GM20000 (cell line): ENCODE measurements around the gene ACLY.

Source experiments
- DNase-seq: peaks from one replicate; pipeline ENCODE4 v3.0.0; 2012; ENCODE audit warnings: low spot score
- TF ChIP-seq, protein P1 (sequence below): IDR thresholded peaks from 2 replicates; pipeline ENCODE4 v1.5.1; 2012; ENCODE audit warnings: mild to moderate bottlenecking, control low read depth; ENCODE audit errors: extremely low read depth, missing control alignments

The ACLY gene

DNA sequence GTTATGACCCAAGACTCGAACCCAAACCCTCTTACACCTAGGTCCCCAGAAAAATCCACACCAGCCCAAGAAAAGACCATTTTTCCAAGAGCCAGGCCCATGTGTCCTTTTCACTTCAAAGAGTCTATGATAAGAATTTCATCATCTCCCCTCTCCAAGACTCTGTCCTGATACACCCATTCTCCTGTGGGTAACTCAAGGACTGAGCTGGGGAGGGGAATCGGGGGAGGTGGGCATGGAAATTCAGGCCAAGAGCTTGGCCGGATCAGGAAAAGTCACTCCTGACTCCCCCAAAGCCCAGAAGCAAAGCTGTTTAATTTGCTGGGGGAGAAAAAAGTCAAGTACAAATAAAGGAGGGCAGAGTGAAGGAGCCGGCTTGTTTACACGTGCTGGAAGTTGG is 3.7 kb downstream of the ACLY start:
- TF ChIP-seq, protein P1, sequence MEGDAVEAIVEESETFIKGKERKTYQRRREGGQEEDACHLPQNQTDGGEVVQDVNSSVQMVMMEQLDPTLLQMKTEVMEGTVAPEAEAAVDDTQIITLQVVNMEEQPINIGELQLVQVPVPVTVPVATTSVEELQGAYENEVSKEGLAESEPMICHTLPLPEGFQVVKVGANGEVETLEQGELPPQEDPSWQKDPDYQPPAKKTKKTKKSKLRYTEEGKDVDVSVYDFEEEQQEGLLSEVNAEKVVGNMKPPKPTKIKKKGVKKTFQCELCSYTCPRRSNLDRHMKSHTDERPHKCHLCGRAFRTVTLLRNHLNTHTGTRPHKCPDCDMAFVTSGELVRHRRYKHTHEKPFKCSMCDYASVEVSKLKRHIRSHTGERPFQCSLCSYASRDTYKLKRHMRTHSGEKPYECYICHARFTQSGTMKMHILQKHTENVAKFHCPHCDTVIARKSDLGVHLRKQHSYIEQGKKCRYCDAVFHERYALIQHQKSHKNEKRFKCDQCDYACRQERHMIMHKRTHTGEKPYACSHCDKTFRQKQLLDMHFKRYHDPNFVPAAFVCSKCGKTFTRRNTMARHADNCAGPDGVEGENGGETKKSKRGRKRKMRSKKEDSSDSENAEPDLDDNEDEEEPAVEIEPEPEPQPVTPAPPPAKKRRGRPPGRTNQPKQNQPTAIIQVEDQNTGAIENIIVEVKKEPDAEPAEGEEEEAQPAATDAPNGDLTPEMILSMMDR, result no peak

DNA sequence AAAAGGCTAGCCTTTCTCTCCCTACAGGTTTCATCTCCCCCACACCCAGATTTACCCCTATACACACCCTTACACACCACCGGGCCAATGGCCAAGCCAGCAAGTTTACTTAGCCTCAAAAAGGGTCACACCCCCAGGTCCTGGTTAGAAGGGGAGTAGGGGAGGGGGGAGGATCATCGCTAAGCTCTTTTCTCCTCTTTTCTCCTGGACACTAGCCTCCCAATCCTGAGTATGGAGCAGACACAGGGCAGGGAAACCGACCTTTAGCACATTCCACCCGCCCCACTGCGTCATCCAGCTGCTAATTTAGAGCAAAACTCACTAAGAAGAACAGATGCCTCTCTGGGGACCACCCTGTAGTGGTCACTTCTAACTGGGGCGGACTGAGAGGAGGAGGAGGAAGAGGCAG is 4.4 kb downstream of the ACLY start:
- TF ChIP-seq, protein P1, result no peak
- DNase-seq, result no peak

More for the DNA sequence above, 3.7 kb downstream of the ACLY start:
- DNase-seq, result no peak

DNA sequence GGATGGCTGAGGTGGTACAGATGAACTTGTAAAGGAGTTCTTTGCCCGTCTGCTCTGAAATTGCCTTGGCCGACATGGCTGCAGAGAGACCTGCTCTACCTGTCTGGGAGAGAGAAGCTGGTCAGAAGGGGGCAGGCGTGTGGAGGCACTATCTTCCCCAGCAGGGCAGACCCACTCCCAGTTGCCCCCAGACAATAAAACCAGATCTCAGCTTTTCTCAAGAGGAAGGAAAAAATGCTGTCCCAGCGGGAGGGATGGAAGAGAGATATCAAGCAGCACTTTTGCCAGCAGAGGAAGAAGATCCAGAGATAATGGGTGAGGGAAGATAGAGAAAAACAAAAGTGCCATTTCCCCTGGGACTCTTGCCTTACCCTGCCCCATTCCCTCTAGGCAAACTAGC is 5.0 kb downstream of the ACLY start:
- TF ChIP-seq, protein P1, result no peak
- DNase-seq, result no peak

DNA sequence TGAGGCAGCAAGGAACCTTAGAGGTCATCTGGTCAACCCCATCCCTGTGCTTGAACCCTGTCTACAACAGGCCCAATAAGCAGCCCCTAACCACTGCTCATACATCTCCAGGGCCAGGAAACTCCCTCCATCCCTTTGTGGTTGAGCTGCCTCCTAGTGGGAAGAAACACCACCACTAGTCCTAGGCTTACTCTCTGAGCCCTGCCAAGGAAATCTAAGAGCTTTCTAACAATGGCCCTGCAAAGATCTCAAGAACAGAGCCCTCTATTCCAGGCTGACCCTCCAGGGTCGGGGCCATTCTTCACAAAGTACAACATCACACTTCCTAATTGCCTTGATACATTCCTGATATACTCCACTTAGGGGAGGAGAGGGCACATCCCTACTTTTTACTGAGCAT is 5.8 kb downstream of the ACLY start:
- DNase-seq, result no peak
- TF ChIP-seq, protein P1, result no peak

DNA sequence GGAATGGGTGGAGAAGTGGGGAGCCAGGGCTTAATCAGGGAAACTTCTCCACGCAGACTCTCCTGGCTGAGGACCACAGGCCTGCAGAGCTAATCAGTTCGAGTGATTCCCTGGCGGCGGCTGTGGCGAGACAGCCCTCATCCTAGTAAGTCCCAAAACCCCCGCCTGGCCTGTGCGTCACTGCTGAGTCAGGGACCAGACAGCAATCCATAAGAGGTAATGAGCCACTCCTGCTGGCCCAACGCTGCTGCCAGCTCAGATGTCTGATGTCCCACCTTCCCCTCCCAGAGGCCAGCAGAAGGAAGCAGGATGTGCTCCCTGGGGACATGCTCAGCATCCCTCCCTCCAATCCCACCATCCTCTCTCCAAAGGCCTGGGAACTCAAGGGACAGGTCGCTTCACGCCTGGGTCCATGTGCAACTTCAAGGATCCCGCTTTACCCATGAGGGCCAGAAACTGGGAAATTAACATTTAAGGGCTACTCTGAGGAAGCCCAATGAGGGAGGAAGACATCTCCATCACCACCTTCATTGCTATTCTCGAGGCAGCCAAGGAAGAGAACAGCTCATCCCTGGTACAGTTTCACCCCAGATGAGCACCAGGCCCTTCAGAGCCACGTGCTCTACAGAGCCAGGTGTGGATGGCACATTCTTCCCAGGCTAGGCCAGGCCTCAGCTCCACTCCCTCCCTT is 7.9 kb downstream of the ACLY start:
- DNase-seq, result no peak
- TF ChIP-seq, protein P1, result no peak

DNA sequence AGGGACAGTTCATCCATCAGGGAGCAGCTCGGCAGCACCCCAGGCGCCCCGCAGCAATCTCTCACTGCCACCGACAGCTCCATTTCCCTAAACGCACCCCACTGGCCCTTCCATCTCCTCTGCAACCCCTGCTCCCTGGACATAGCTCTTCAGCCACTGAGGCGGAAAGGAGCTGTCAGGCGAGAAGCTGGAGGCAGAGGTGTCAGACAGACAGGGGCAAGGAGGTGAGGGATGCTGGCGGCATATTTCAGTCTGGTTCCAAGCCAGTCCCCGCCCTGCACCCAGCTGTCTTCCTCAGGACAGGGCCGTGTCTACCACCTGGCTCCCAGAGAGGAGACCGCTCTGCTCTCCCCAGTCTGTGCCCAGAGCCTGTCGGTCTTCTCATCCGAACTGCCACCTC is 9.7 kb downstream of the ACLY start:
- DNase-seq, result no peak
- TF ChIP-seq, protein P1, result no peak

DNA sequence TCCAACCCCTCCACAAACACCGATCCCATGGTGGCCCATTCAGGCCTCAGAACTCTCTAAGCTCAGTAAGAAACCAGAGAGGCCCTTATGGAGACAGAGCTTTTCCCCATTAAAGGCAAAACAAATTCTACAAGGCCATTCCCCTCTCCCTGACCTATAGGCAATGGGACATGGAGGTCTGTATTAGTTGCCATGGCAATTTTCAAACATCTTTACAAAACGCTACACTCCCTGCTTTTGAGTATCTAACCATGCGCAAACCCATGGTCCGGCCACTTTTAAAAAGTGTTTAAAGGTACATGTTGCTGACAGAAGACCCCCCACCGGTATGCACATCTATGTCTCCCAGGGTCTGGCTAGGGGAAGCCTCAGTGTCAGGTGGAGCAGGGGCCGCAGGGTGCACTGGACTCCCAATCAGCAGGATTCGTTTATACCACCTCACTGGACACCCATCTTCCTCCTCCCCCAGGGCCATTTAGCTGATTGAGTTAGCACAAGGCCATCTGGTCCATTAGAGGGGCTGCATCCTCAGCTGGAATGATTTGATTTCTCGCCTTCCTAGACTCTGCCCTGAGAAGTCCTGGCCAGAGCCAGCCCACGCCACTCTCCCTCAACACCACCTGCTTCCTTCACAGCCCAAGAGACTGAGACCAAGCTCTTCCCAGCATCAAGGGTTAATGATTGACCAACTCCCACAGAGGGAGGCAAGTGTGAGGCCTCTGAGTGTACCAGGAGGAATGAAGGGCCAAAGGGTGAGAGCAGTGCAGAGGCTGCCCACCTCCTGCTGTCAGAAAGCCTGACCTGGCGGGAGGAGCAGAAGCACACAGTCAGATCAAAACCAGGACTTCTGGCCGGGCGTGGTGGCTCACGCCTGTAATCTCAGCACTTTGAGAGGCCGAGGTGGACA is 10.9 kb downstream of the ACLY start:
- DNase-seq, result no peak
- TF ChIP-seq, protein P1, result no peak
